ENCODE results near the gene UQCRC1.

The UQCRC1 gene

GRCh38 chr3:48609088-48610005 lies at the start of gene UQCRC1:
TSS of gene UQCRC1 (minus strand) at chr3:48609646. CDS start at chr3:48609620, 26 bp downstream.
- peak; percentile 95 for DNase-seq

DNA sequence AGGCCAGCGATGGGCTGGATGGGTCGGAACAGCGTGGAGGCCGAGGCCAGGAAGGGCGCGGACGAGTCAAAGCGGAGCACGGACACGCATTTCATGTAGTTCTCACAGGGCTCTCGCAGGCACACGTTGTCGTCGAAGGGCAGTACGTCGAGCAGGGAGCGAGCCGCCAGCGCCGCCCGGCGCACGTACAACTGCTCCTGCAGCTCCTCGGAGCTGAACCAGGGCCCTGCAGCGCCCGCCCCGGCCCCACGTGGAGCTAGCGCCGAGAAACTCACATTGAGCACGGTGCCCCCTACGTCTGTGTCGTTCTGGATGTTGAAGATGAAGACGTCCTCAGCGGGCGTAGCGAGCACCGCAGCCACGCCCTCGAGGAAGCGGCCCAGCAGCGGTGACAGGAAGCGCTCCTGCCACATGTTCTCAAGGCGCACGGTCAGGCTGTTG lies 47.4 kb upstream of the UQCRC1 start:
- DNase-seq: no peak

GRCh38 chr3:48656061-48656840 lies 46.8 kb upstream of the UQCRC1 start:
- DNase-seq: no peak

- DNase-seq: no peak
Measured at GRCh38 chr3:48655606-48656005, 46.2 kb upstream of the UQCRC1 start.

GRCh38 chr3:48655063-48655462 lies 45.6 kb upstream of the UQCRC1 start:
- no peak for DNase-seq

- no peak for DNase-seq
Measured at GRCh38 chr3:48652923-48653715, 43.7 kb upstream of the UQCRC1 start.

GRCh38 chr3:48651771-48652170 lies 42.3 kb upstream of the UQCRC1 start:
- no peak for DNase-seq

- no peak for DNase-seq
Measured at GRCh38 chr3:48650723-48651122, 41.3 kb upstream of the UQCRC1 start.

- no peak for DNase-seq
Measured at GRCh38 chr3:48648188-48648850, 38.9 kb upstream of the UQCRC1 start.

- DNase-seq: no peak
Measured at GRCh38 chr3:48647714-48648113, 38.3 kb upstream of the UQCRC1 start.

GRCh38 chr3:48644898-48645760 lies 35.7 kb upstream of the UQCRC1 start:
- no peak for DNase-seq

DNA sequence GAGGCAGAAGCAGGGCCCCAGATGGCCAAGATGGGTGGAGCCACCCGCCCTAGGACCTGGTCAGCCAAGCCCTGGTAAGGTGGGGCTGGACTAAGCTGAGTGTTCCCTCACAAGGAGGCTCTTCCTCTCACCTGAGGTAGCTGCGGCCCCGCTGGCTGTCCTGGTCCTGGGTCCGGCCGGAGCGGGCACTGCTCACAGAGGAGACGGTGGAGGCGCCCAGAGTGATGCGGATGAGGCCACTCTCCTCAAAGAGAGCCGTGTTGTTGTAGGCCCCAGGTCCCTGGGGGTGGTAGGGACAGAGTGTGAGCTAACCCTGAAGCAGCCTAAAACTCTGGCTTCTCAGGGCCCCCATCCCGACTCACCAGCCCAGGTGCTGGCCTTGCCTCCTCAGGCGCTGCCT lies 33.2 kb upstream of the UQCRC1 start:
- no peak for DNase-seq

GRCh38 chr3:48641396-48641795 lies 31.9 kb upstream of the UQCRC1 start:
- no peak for DNase-seq

DNA sequence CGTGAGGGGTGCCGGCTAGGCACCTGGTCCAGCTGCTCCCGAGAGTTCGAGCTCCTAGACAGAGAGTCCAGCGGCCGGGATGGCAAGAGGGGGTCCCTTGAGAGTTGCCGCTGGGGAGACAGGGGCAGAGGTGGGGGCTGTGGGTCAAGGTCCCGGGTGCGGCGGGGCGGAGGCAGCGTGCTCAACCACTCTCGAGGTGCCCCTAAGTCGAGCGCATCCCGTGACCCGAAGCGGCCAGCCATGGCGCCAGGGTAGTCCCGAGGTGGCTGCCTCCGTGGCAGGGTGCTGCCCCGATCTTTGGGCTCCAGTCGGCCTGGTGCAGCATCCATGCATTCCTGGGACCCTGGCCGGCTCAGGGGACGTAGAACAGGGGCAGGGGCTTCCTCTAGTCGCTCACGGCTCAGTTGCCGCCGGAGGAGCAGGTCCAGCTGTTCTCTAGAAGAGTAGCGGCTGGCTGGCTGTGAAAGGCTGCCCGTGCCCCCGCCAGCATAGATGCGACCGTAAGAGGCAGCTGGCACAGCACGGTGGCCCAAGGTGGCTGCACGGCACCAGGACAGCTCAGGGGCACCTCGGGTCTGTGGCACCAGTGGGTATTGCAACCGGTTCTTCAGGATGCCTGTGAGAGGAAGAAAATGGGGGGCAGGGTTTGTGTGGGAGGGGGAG lies 30.6 kb upstream of the UQCRC1 start:
- no peak for DNase-seq

DNA sequence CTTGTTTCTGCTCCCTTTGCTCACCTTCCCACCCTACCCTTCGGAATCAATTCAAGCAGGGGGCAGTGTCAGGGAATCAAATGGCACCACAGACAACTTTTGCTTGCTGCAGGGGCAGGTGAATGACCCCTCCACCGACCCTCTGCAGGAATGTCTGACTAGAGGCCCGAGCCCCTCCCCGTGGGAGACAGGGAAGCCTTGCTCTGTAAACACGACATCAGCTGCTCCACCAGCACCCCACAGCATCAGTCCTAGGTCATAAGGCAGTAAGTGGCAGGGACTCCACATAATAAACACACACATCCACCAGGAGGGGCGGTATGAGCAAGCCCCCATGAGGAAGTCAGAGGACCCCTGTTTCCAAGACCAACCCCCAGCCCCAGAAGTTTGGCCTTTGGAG lies 27.9 kb upstream of the UQCRC1 start:
- no peak for DNase-seq

DNA sequence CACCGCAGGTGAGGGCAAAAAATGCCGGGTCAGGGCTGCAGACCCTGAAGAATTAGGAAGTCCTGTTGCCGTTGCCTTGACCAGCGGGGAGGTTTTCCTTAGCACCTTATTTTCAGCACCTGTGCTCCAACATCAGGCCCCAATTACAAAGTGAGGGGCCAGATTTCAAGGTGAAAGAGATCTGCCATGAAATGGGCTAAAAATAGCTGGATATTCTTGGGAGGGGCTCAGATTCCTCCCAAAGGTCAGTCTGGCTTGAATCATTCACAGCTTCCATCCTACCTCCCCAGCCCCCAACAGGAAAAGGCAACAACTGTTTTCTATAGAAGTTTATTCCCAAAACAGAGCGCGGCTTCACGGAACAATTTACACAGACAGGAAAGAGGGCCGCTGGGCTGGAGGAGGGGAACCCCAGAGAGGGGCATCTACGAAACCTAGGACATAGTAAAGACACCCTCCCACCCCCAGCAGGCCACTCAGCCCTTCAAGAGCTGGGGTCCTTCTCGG lies 26.8 kb upstream of the UQCRC1 start:
- no peak for DNase-seq

DNA sequence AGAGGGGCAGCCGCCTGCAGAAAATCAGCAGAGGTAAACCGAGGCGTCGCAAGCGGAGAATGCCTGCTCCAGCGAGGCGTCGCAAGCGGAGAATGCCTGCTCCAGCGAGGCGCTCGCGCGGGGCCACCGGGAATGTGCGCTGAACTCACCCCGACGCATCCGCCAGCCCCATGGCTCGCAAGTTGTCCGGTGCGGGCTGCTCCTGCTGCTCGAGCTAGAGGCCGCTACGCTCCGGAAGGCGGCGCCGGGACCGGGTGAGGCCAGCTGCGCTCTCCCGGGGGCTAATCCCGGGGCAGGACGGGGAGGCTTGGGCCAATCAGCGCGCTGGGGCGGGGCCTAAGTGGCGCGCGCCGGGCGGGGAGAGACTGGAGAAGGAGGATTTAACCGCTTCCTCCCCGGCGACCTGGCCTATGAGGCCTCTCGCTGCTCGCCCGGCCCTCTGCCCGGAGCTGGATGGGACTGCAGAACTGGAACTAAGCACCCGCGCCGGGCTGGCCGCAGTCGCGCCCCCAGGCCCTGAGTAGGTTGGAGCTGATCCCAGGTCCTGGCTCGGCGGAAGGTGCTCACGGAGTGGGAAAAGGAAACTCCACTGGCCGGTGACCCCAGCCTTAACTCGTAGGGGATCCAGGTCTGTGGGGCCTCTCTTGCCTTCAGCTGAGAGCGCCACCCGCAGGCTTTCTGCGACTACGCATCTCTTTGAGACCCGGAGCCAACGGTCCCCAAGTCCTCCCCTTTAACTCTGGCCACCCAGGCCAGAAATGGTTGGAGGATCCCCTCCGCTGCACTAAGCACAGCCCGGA lies 26.0 kb upstream of the UQCRC1 start, which contains the start of gene SLC26A6:
SLC26A6 (minus strand) TSS at position 240 of the 800 bp plus-strand sequence; CDS start at position 172, 68 bp downstream.
- peak; percentile 100 for DNase-seq

DNA sequence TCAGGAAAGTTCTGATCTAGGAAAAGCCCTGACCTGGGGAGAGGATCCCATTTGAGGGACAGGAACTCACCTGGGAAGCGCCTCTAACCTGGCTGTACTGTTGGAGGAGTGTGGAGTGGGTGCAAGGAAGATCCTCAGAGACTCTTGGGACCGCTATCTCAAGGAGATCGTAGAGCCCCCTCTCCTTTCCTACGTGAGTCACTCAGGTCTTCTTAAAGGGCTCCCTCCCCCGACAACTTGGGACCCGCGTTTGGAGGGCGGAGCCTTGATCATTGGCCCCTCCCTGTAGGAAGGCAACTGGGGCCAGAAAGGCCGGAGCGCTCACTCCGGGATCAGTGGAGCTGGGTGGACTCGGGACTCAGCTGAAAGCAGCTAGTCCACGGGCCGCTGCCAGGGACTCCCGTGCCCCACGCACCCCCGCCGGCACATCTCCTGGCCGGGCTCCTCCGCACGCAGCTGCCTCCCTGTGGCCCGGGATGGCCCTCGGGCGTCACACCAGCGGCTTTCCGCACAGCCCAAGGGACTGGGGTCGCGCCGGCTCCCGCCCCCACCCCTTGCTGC lies 25.3 kb upstream of the UQCRC1 start:
- no peak for DNase-seq

DNA sequence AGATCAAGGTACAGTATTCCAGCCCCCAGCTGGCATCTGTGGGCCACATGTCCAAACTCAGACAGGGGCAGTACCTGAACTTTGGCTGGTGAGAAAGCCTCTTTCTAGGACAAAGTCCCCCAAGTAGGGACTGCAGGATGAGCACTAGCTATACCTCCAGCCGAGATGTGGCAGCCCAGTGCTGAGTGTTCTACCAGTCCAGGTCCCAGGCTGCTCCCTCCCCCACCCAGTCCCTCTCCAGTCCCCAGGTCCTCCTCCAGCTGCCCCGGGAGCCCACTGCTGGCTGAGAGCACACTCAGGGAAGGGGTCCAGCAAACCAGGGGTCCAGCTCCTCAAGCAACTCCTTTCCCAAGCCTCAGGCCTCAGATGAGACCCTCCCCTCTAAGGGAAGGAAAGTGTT lies 24.3 kb upstream of the UQCRC1 start:
- DNase-seq: no peak

All from 8988T (cell line).